ENCODE measurements around the gene SERPINB12. TPM values are rescaled to one million over a fixed set of nuclear protein-coding genes. Genes with fewer than 3 reads are reported as not detected.
A peak's percentile ranks its signal among the peaks of the same experiment; 100 is the strongest.

Gene SERPINB12
- total RNA-seq, 1 experiment from 2014 or later, result not detected

DNA sequence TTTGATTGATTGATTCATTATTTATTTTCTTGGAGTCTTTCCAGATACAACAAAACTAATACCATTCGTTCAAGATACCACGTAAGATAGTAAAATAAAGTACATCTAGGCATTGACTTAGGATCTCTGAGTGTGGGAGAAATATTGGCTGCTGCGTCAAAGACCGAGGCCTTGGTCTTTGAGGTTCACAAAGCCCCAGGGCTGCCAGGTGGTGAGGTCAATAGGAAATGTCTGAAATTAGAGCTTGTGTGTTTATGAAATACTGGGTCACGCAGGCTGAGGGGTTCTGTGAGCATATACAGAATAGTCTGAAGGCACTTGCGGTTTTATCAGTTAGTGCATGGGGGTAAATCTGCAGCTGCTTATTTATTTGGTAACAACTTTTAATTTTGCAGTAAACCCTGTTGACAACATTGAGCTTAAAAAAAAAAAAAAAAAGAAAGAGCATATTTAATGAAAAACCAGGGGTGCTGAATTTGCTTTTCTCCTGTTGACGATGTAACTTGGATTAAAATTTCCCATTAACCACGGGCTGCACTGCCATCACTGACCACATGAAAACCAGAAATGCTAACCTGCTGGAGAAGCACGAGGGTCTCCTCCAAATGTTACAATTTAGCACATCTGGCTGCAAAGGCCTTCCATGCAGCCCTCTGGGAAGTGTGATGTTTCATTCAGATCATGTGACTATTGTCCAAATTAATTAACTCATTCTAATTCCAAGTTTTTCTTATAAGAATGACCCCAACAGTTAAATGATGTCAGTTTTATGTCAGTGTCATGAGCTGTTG, 27.1 kb upstream of the SERPINB12 start:
- CTCF ChIA-PET, result interaction anchor here (1.1 to 1.2 kb wide), 2 partner anchors 226 to 329 kb away, joined by 3 to 6 read pairs; no protein-coding TSS in a partner anchor
- Mint-ChIP-seq H3K36me3 (ENCODE audit: insufficient read depth, unreplicated experiment) (no peaks in the 10 kb centered on the region), H3K27ac (ENCODE audit: unreplicated experiment) (no peak overlapping the region), H3K4me3 (ENCODE audit: low read depth, unreplicated experiment) (no peak overlapping the region), H3K9me3 (ENCODE audit: low read depth, unreplicated experiment) (no peaks in the 10 kb centered on the region), H3K4me1 (ENCODE audit: low read depth, unreplicated experiment) (peaks cover 10% of the 10 kb centered on the region), H3K27me3 (ENCODE audit: unreplicated experiment) (no peaks in the 10 kb centered on the region)
- intact Hi-C loops (cut with micrococcal nuclease; ENCODE audit: unreplicated experiment), result loop anchor here (5.0 kb wide), 1 partner anchor 422 kb away; no protein-coding TSS in a partner anchor
- DNase-seq, result no peak
- BruUV-seq (replicated peaks), result no TSS peak
- TF ChIP-seq CTCF (IDR thresholded peaks at IDR 0.05; ENCODE audit: unreplicated experiment), result no peak

DNA sequence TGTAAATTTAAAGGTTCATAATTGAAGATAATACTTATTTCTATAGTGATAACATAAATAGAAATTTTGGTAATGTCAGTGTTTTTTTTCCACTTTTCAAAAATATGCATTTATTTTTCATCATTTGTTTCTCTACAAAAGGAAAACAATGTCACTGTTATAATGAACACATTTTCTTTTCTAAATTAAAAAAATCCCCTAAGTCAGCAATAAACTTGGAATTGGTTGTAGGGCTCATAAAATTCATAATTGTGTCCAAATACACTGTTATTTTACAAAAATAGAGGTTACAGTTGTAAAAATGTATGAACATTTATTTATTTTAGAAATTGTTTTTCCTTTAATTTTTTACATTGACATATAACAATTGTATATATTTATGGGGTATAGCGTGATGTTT, 26.4 kb upstream of the SERPINB12 start:
- CTCF ChIA-PET, result interaction anchor here (1.2 kb wide), 1 partner anchor 226 kb away, joined by 6 read pairs; no protein-coding TSS in a partner anchor
- Mint-ChIP-seq H3K27ac (ENCODE audit: unreplicated experiment) (no peak overlapping the region), H3K27me3 (ENCODE audit: unreplicated experiment) (no peaks in the 10 kb centered on the region), H3K9me3 (ENCODE audit: low read depth, unreplicated experiment) (no peaks in the 10 kb centered on the region), H3K4me1 (ENCODE audit: low read depth, unreplicated experiment) (peaks cover 15% of the 10 kb centered on the region), H3K4me3 (ENCODE audit: low read depth, unreplicated experiment) (no peak overlapping the region), H3K36me3 (ENCODE audit: insufficient read depth, unreplicated experiment) (no peaks in the 10 kb centered on the region)
- TF ChIP-seq CTCF (IDR thresholded peaks at IDR 0.05; ENCODE audit: unreplicated experiment), result no peak
- no TSS peak for BruUV-seq (replicated peaks)
- intact Hi-C loops (cut with micrococcal nuclease; ENCODE audit: unreplicated experiment), result loop anchor here (5.0 kb wide), 1 partner anchor 422 kb away; no protein-coding TSS in a partner anchor
- no peak for DNase-seq

GRCh38 chr18:63518178-63519012, 23.8 kb upstream of the SERPINB12 start:
- Mint-ChIP-seq H3K4me1 (ENCODE audit: low read depth, unreplicated experiment) (peaks cover 15% of the 10 kb centered on the region), H3K4me3 (ENCODE audit: low read depth, unreplicated experiment) (no peak overlapping the region), H3K27me3 (ENCODE audit: unreplicated experiment) (no peaks in the 10 kb centered on the region), H3K9me3 (ENCODE audit: low read depth, unreplicated experiment) (no peaks in the 10 kb centered on the region), H3K36me3 (ENCODE audit: insufficient read depth, unreplicated experiment) (no peaks in the 10 kb centered on the region), H3K27ac (ENCODE audit: unreplicated experiment) (no peak overlapping the region)
- no TSS peak for BruUV-seq (replicated peaks)
- DNase-seq, result peak; percentile 69
- CTCF ChIA-PET, result interaction anchor here (0.7 to 2.5 kb wide), 11 partner anchors 34 to 418 kb away, joined by 3 to 62 read pairs (median 3); no protein-coding TSS in a partner anchor
- peak; percentile 57 for TF ChIP-seq CTCF (IDR thresholded peaks at IDR 0.05; ENCODE audit: unreplicated experiment)
- intact Hi-C loops (cut with micrococcal nuclease; ENCODE audit: unreplicated experiment), result loop anchor here (1.0 to 5.0 kb wide), 5 partner anchors 60 to 419 kb away; no protein-coding TSS in a partner anchor

GRCh38 chr18:63520053-63520685, 22.0 kb upstream of the SERPINB12 start:
- CTCF ChIA-PET, result interaction anchor here (1.3 to 2.5 kb wide), 3 partner anchors 9 to 222 kb away, joined by 4 to 62 read pairs (median 6); no protein-coding TSS in a partner anchor

More at GRCh38 chr18:63520053-63520685, 22.0 kb upstream of the SERPINB12 start:
- no peaks in the 10 kb centered on the region for H3K36me3 Mint-ChIP-seq (ENCODE audit: insufficient read depth, unreplicated experiment)
- BruUV-seq (replicated peaks), result no TSS peak
- no peaks in the 10 kb centered on the region for H3K9me3 Mint-ChIP-seq (ENCODE audit: low read depth, unreplicated experiment)
- no peaks in the 10 kb centered on the region for H3K27me3 Mint-ChIP-seq (ENCODE audit: unreplicated experiment)
- peaks cover 15% of the 10 kb centered on the region for H3K4me1 Mint-ChIP-seq (ENCODE audit: low read depth, unreplicated experiment)
- no peak for TF ChIP-seq CTCF (IDR thresholded peaks at IDR 0.05; ENCODE audit: unreplicated experiment)
- DNase-seq, result no peak
- intact Hi-C loops (cut with micrococcal nuclease; ENCODE audit: unreplicated experiment), result no loop called here
- no peak overlapping the region for H3K27ac Mint-ChIP-seq (ENCODE audit: unreplicated experiment)
- H3K4me3 Mint-ChIP-seq (ENCODE audit: low read depth, unreplicated experiment), result no peak overlapping the region
